GM12878 (cell line): ENCODE data around the gene MAT2B. TPM values are rescaled to one million over a fixed set of nuclear protein-coding genes. Genes with fewer than 3 reads are reported as not detected.

ENCODE experiments used
- BHLHE40 ChIP-seq, 2 experiments: fragments of 450-650 bp in 1 of 2; IDR thresholded peaks; 2 replicates each; pipeline ENCODE4 v1.6.1; 2011 to 2017; ENCODE audit warnings: low read depth in 2 of 2, borderline replicate concordance in 1 of 2, improper control_type of control experiment in 1 of 2, low read length in 1 of 2, mild to moderate bottlenecking in 1 of 2
- ELK1 ChIP-seq: IDR thresholded peaks from 2 replicates; pipeline ENCODE4 v1.6.1; 2012; ENCODE audit warnings: low read depth, low read length, improper control_type of control experiment
- IKZF2 ChIP-seq, 2 experiments: fragments of 450-650 bp; IDR thresholded peaks; 2 replicates each; pipeline ENCODE4 v1.6.1; 2017; ENCODE audit warnings: mild to moderate bottlenecking in 2 of 2, moderate library complexity in 2 of 2
- NR2C1 ChIP-seq: fragments of 450-650 bp; IDR thresholded peaks from 2 replicates; pipeline ENCODE4 v1.6.1; 2017; ENCODE audit warnings: antibody characterized with exemption, mild to moderate bottlenecking, moderate library complexity
- POLR2A ChIP-seq: IDR thresholded peaks from 2 replicates; pipeline ENCODE4 v1.6.1; 2011; ENCODE audit warnings: low read depth, mild to moderate bottlenecking, low read length
- POU2F2 ChIP-seq: IDR thresholded peaks from 3 replicates; pipeline ENCODE4 v1.6.1; 2011; ENCODE audit warnings: low read depth, mild to moderate bottlenecking, low read length, borderline replicate concordance
- PRDM15 ChIP-seq: fragments of 450-650 bp; formaldehyde crosslinking; IDR thresholded peaks from 2 replicates; pipeline ENCODE4 v1.4.0; 2020; ENCODE audit warnings: mild to moderate bottlenecking, moderate library complexity
- RBBP5 ChIP-seq: fragments of 200-600 bp; sonication (generic); conservative IDR thresholded peaks from 2 replicates; pipeline ENCODE4 v1.6.1; 2016
- SP1 ChIP-seq: IDR thresholded peaks from one replicate; pipeline ENCODE4 v1.6.1; 2011; ENCODE audit warnings: low read depth, low read length
- SRF ChIP-seq, 2 experiments: IDR thresholded peaks; 2 replicates each; pipeline ENCODE4 v1.6.1; 2011; ENCODE audit warnings: low read depth in 2 of 2, low read length in 2 of 2, mild to moderate bottlenecking in 1 of 2, moderate library complexity in 1 of 2
- STAT3 ChIP-seq: IDR thresholded peaks from 2 replicates; pipeline ENCODE4 v1.6.1; 2011; ENCODE audit warnings: low read depth, low read length, improper control_type of control experiment
- ZBTB11 ChIP-seq: fragments of 450-650 bp; formaldehyde crosslinking; IDR thresholded peaks from 2 replicates; pipeline ENCODE4 v1.5.0; 2022; ENCODE audit warnings: mild to moderate bottlenecking, missing genetic modification characterization
- ZNF384 ChIP-seq: IDR thresholded peaks from 2 replicates; pipeline ENCODE4 v1.6.1; 2012; ENCODE audit warnings: low read depth, mild to moderate bottlenecking, low read length, improper control_type of control experiment, borderline replicate concordance
- polyA plus RNA-seq, 11 experiments: library from polyadenylated mRNA; depleted of rRNA in 4 of 11; unstranded in 6 of 11; stranded (reverse) in 5 of 11; fragments of >200 nt; fragmentation: Nextera tagmentation in 4 of 11; fragmentation: Illumina TruSeq in 1 of 11; extraction: Ambion mirVana in 4 of 11; extraction: Trizol in 1 of 11; gene quantifications; 1 replicate in 1 of 11; 2 replicates in 10 of 11; pipeline versions ENCODE4 v1.2.1 to v1.2.3, GENCODE V29; 2011 to 2016; ENCODE audit warnings: inconsistent platforms in 2 of 11, missing spikeins in 2 of 11, low read depth in 1 of 11
- total RNA-seq, 4 experiments: library from RNA; depleted of rRNA in 3 of 4; stranded (reverse); fragments of >200 nt in 3 of 4; fragmentation: Illumina TruSeq in 1 of 4; extraction: Trizol in 1 of 4; gene quantifications; 2 replicates each; pipeline versions ENCODE4 v1.2.1 to v1.2.3, GENCODE V29; 2013 to 2021
- TF ChIP-seq, protein P1 (sequence below): fragments of 450-650 bp; IDR thresholded peaks from 2 replicates; pipeline ENCODE4 v1.6.1; 2016; ENCODE audit warnings: mild to moderate bottlenecking, moderate library complexity, borderline replicate concordance
- TF ChIP-seq, protein P2 (sequence below): fragments of 450-650 bp; IDR thresholded peaks from 2 replicates; pipeline ENCODE4 v1.6.1; 2016; ENCODE audit warnings: mild to moderate bottlenecking

The MAT2B gene
- total and polyA plus RNA-seq, 10 of the 15 experiments (the other 5 are each of a cell fraction or from before 2014, with no cell fraction given), result 43.2 to 122 (median 63.7) TPM

DNA sequence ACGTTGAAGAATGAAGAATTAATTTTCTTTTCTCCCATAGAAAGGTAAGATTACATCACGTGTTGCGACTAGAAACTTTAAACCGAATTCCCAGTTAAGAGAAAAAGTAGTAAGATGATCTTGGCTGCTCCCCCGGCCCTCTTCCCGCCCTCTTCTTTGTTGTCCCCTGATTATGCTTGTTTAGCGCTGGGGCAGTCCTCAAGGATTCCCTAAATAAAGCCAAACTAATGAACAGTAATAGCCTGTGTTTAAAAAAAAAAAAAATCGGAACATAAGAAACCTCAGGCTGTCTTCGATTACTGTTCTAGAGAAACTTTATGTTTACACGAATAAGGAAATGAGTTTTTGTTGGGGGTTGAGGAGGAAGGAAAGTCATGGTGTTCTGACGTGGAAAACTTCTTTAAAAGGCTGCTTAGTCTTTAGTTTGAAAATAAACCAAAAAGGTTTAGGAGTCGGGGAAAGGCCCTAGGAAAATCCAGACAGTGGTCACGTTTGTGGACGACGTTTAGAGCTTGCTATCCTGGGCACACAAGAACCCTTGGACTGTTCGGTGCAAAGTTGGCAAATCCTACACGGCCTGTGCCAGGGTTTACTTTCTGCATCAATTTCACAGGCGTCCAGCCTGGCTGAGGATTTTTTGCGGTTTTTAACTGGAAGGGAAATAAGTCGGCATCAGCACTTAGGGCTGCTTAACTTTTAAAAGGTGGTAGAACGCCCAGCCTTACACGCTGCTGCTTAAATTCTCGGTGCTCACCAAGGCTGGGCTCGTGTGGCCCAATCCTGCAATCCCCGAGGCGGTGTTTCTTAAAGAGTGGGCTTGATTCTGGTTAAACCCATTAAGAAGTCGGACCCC is 1.1 kb upstream of the MAT2B start (continued):
- TF ChIP-seq, protein P1, sequence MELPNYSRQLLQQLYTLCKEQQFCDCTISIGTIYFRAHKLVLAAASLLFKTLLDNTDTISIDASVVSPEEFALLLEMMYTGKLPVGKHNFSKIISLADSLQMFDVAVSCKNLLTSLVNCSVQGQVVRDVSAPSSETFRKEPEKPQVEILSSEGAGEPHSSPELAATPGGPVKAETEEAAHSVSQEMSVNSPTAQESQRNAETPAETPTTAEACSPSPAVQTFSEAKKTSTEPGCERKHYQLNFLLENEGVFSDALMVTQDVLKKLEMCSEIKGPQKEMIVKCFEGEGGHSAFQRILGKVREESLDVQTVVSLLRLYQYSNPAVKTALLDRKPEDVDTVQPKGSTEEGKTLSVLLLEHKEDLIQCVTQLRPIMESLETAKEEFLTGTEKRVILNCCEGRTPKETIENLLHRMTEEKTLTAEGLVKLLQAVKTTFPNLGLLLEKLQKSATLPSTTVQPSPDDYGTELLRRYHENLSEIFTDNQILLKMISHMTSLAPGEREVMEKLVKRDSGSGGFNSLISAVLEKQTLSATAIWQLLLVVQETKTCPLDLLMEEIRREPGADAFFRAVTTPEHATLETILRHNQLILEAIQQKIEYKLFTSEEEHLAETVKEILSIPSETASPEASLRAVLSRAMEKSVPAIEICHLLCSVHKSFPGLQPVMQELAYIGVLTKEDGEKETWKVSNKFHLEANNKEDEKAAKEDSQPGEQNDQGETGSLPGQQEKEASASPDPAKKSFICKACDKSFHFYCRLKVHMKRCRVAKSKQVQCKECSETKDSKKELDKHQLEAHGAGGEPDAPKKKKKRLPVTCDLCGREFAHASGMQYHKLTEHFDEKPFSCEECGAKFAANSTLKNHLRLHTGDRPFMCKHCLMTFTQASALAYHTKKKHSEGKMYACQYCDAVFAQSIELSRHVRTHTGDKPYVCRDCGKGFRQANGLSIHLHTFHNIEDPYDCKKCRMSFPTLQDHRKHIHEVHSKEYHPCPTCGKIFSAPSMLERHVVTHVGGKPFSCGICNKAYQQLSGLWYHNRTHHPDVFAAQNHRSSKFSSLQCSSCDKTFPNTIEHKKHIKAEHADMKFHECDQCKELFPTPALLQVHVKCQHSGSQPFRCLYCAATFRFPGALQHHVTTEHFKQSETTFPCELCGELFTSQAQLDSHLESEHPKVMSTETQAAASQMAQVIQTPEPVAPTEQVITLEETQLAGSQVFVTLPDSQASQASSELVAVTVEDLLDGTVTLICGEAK, result 0 out of 2 replicates have a peak, but pooled peaks have one; percentile 19
- TF ChIP-seq RBBP5, result no peak
- no peak for TF ChIP-seq ELK1
- peak; percentile 33 for TF ChIP-seq SP1
- no peak for TF ChIP-seq NR2C1
- TF ChIP-seq BHLHE40 (IDR thresholded peaks at IDR 0.05; ENCODE audit: borderline replicate concordance in 1 of 2, low read depth in 2 of 2, low read length in 1 of 2), result peak; percentile 15 to 39; a peak in 1 of 4 replicates
- no peak for TF ChIP-seq ZBTB11 (CRISPR knock-in tag)
- TF ChIP-seq ZNF384, result no peak
- 0 out of 3 replicates have a peak, but pooled peaks have one; percentile 40 for TF ChIP-seq POU2F2
- no peak for TF ChIP-seq SRF (IDR thresholded peaks at IDR 0.05; ENCODE audit: low read depth in 2 of 2, low read length in 2 of 2)
- TF ChIP-seq PRDM15 (CRISPR knock-in tag), result no peak
- peak; percentile 51 to 61; a peak in 2 of 4 replicates for TF ChIP-seq IKZF2 (IDR thresholded peaks at IDR 0.05)
- TF ChIP-seq, protein P2, sequence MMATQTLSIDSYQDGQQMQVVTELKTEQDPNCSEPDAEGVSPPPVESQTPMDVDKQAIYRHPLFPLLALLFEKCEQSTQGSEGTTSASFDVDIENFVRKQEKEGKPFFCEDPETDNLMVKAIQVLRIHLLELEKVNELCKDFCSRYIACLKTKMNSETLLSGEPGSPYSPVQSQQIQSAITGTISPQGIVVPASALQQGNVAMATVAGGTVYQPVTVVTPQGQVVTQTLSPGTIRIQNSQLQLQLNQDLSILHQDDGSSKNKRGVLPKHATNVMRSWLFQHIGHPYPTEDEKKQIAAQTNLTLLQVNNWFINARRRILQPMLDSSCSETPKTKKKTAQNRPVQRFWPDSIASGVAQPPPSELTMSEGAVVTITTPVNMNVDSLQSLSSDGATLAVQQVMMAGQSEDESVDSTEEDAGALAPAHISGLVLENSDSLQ, result no peak
- no peak for TF ChIP-seq STAT3
- TF ChIP-seq POLR2A, result peak; percentile 57
